Muscle of leg (tissue), 11 donors: ENCODE results near the gene KIF5C. TPM values are rescaled to one million over a fixed set of nuclear protein-coding genes. Genes with fewer than 3 reads are reported as not detected.

Source experiments
- DNase-seq: peaks from one replicate; pipeline ENCODE4 v3.0.0; 2013
- H3K27ac ChIP-seq: one replicate; pipeline ENCODE4 v1.5.1; 2013; ENCODE audit warnings: mild to moderate bottlenecking, low read length, control low read depth
- H3K27me3 ChIP-seq: one replicate; pipeline ENCODE4 v1.6.1; 2013; ENCODE audit warnings: low read length; ENCODE audit not compliant: control insufficient read depth, insufficient read depth
- H3K36me3 ChIP-seq: one replicate; pipeline ENCODE4 v1.6.1; 2013; ENCODE audit warnings: low read length; ENCODE audit not compliant: control insufficient read depth, insufficient read depth
- H3K4me1 ChIP-seq: one replicate; pipeline ENCODE4 v1.6.1; 2013; ENCODE audit warnings: low read length; ENCODE audit not compliant: control insufficient read depth, insufficient read depth
- H3K4me3 ChIP-seq: one replicate; pipeline ENCODE4 v1.5.1; 2013; ENCODE audit warnings: low read length, control low read depth
- H3K9me3 ChIP-seq: replicated peaks from 2 replicates; pipeline ENCODE4 v1.6.1; 2013; ENCODE audit warnings: low read depth, low read length; ENCODE audit not compliant: control insufficient read depth
- WGBS: methylation state at CpG from one replicate; pipeline ENCODE4 v1.1.5; 2013; ENCODE audit warnings: missing lambda C conversion rate; ENCODE audit not compliant: insufficient coverage; 5-methylcytosine and 5-hydroxymethylcytosine counted together
- polyA plus RNA-seq, 8 donors: library from polyadenylated mRNA; unstranded; fragments of 120-200 nt; gene quantifications; one replicate each; pipeline versions ENCODE4 v1.2.1 to v1.2.3, GENCODE V29; 2013; ENCODE audit warnings: inconsistent platforms in 1 of 8, low replicate concordance in 1 of 8; ENCODE audit not compliant: insufficient read length in 8 of 8, insufficient read depth in 1 of 8
- total RNA-seq: library from RNA; stranded (reverse); fragments of 120-200 nt; gene quantifications from one replicate; pipeline ENCODE4 v1.2.4, GENCODE V29; 2013

KIF5C gene
- total and polyA plus RNA-seq, 9 donors = 0.66 to 2.0 (median 1.1) TPM

- Histone ChIP-seq H3K4me1 (no peaks in the 10 kb centered on the region), H3K9me3 (no peaks in the 10 kb centered on the region), H3K27ac (no peak overlapping the region), H3K27me3 (no peaks in the 10 kb centered on the region), H3K36me3 (no peaks in the 10 kb centered on the region), H3K4me3 (no peak overlapping the region)
- no CpG with 5 or more reads among the region's 1 CpG for WGBS
- no peak for DNase-seq
Observed at GRCh38 chr2:148902798-148903197, 27.8 kb downstream of the KIF5C start.

GRCh38 chr2:148903294-148903693 lies 28.3 kb downstream of the KIF5C start:
- no peak overlapping the region for H3K4me3 ChIP-seq
- H3K27ac ChIP-seq = no peak overlapping the region
- no peaks in the 10 kb centered on the region for H3K27me3 ChIP-seq
- no peaks in the 10 kb centered on the region for H3K36me3 ChIP-seq
- H3K9me3 ChIP-seq = no peaks in the 10 kb centered on the region
- no peak for DNase-seq
- no peaks in the 10 kb centered on the region for H3K4me1 ChIP-seq
- WGBS = 58% methylated on average over 4 of the region's 6 CpGs

- H3K9me3 ChIP-seq = no peaks in the 10 kb centered on the region
- H3K27me3 ChIP-seq = no peaks in the 10 kb centered on the region
- DNase-seq = no peak
- no peak overlapping the region for H3K4me3 ChIP-seq
- no peak overlapping the region for H3K27ac ChIP-seq
- no peaks in the 10 kb centered on the region for H3K4me1 ChIP-seq
- no CpG with 5 or more reads among the region's 4 CpGs for WGBS
- no peaks in the 10 kb centered on the region for H3K36me3 ChIP-seq
Observed at GRCh38 chr2:148903979-148904378, 29.0 kb downstream of the KIF5C start.

GRCh38 chr2:148906124-148906523 lies 31.1 kb downstream of the KIF5C start:
- Histone ChIP-seq H3K4me1 (no peaks in the 10 kb centered on the region), H3K27me3 (no peaks in the 10 kb centered on the region), H3K36me3 (no peaks in the 10 kb centered on the region), H3K27ac (no peak overlapping the region), H3K4me3 (no peak overlapping the region), H3K9me3 (no peaks in the 10 kb centered on the region)
- DNase-seq = no peak
- 76% methylated on average over 3 of the region's 4 CpGs for WGBS

- no peak for DNase-seq
- Histone ChIP-seq H3K9me3 (no peaks in the 10 kb centered on the region), H3K4me3 (no peak overlapping the region), H3K27me3 (no peaks in the 10 kb centered on the region), H3K27ac (no peak overlapping the region), H3K4me1 (no peaks in the 10 kb centered on the region), H3K36me3 (no peaks in the 10 kb centered on the region)
- WGBS = 78% methylated on average over 4 of the region's 5 CpGs
Observed at GRCh38 chr2:148907085-148907785, 32.2 kb downstream of the KIF5C start.

- H3K9me3 ChIP-seq = no peaks in the 10 kb centered on the region
- 65% methylated on average over 6 of the region's 8 CpGs for WGBS
- H3K27ac ChIP-seq = no peak overlapping the region
- no peak for DNase-seq
- no peaks in the 10 kb centered on the region for H3K36me3 ChIP-seq
- H3K4me3 ChIP-seq = no peak overlapping the region
- no peaks in the 10 kb centered on the region for H3K4me1 ChIP-seq
- H3K27me3 ChIP-seq = no peaks in the 10 kb centered on the region
Observed at GRCh38 chr2:148909114-148909513, 34.1 kb downstream of the KIF5C start.

- no peaks in the 10 kb centered on the region for H3K27me3 ChIP-seq
- no peaks in the 10 kb centered on the region for H3K4me1 ChIP-seq
- H3K27ac ChIP-seq = no peak overlapping the region
- no peak for DNase-seq
- H3K4me3 ChIP-seq = no peak overlapping the region
- no peaks in the 10 kb centered on the region for H3K36me3 ChIP-seq
- H3K9me3 ChIP-seq = no peaks in the 10 kb centered on the region
Observed at GRCh38 chr2:148913061-148913460, 38.0 kb downstream of the KIF5C start.

GRCh38 chr2:148913492-148913891 lies 38.5 kb downstream of the KIF5C start:
- Histone ChIP-seq H3K36me3 (no peaks in the 10 kb centered on the region), H3K4me3 (no peak overlapping the region), H3K9me3 (peaks cover 4% of the 10 kb centered on the region), H3K27me3 (no peaks in the 10 kb centered on the region), H3K4me1 (no peaks in the 10 kb centered on the region), H3K27ac (no peak overlapping the region)
- DNase-seq = no peak
- WGBS = 93% methylated on average over 7 of the region's 8 CpGs

- 75% methylated on average over 4 of the region's 4 CpGs for WGBS
- no peaks in the 10 kb centered on the region for H3K27me3 ChIP-seq
- DNase-seq = peak; percentile 33
- peaks cover 12% of the 10 kb centered on the region for H3K9me3 ChIP-seq
- H3K4me3 ChIP-seq = no peak overlapping the region
- H3K36me3 ChIP-seq = no peaks in the 10 kb centered on the region
- no peaks in the 10 kb centered on the region for H3K4me1 ChIP-seq
- no peak overlapping the region for H3K27ac ChIP-seq
Observed at GRCh38 chr2:148914463-148914862, 39.4 kb downstream of the KIF5C start.

GRCh38 chr2:148917431-148917830 lies 42.4 kb downstream of the KIF5C start:
- DNase-seq = no peak
- H3K4me3 ChIP-seq = no peak overlapping the region
- H3K4me1 ChIP-seq = no peaks in the 10 kb centered on the region
- no CpG with 5 or more reads among the region's 1 CpG for WGBS
- H3K27ac ChIP-seq = no peak overlapping the region
- no peaks in the 10 kb centered on the region for H3K36me3 ChIP-seq
- H3K9me3 ChIP-seq = peaks cover 12% of the 10 kb centered on the region
- H3K27me3 ChIP-seq = no peaks in the 10 kb centered on the region

- H3K36me3 ChIP-seq = no peaks in the 10 kb centered on the region
- WGBS = 81% methylated on average over 2 of the region's 2 CpGs
- H3K9me3 ChIP-seq = peaks cover 12% of the 10 kb centered on the region
- H3K27ac ChIP-seq = no peak overlapping the region
- H3K27me3 ChIP-seq = no peaks in the 10 kb centered on the region
- DNase-seq = no peak
- no peaks in the 10 kb centered on the region for H3K4me1 ChIP-seq
- no peak overlapping the region for H3K4me3 ChIP-seq
Observed at GRCh38 chr2:148918554-148918953, 43.5 kb downstream of the KIF5C start.
